ENCODE measurements around the gene AAMP.
"Not testable (repeated sequence)": the region's sequence is repeated elsewhere in the genome, so short reads cannot be mapped to it uniquely, and the experiment has no call there.

The AAMP gene, protein sequence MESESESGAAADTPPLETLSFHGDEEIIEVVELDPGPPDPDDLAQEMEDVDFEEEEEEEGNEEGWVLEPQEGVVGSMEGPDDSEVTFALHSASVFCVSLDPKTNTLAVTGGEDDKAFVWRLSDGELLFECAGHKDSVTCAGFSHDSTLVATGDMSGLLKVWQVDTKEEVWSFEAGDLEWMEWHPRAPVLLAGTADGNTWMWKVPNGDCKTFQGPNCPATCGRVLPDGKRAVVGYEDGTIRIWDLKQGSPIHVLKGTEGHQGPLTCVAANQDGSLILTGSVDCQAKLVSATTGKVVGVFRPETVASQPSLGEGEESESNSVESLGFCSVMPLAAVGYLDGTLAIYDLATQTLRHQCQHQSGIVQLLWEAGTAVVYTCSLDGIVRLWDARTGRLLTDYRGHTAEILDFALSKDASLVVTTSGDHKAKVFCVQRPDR

DNA sequence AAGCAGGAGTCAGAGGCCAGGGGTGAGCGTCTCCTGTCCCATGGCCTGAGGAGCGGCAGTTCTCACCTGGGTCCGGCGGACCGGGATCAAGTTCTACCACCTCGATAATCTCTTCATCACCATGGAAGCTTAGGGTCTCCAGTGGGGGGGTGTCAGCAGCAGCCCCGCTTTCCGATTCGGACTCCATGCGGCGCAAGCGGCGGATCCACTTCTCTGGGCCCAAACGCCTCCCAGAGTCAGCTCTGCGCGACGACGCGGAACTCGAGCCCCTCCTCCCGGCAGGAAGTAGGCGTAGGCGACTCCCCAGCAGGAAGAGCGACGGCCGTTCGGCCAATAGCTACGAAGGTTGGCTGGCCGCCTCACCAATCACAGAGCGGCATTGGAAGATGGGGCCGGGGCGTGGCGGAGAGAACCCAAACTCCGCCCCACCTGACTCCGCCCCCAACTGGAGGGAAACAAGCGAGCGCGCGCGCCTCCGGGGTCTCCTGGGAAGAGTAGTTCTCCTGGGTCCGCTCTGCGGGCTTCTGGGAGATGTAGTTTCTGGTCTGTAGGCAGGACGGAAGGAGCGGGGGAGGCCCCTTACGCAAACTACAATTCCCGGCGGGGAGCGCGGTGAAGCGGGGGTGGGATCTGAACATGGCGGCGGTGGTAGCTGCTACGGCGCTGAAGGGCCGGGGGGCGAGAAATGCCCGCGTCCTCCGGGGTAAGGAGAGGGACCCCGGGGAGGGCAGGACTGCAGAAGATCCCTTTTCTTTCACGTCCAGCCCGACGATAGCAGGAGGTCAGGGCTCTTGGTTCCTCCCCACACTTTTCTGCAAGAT is at the start of gene AAMP, which contains the start of gene PNKD:
TSS of gene AAMP (minus strand) at position 238 of the 821 bp plus-strand sequence. CDS start at position 187, 51 bp downstream.
TSS of gene PNKD (plus strand) at position 620 of the 821 bp plus-strand sequence. CDS start at position 637, 17 bp downstream.
- peak; percentile 99 for DNase-seq

DNA sequence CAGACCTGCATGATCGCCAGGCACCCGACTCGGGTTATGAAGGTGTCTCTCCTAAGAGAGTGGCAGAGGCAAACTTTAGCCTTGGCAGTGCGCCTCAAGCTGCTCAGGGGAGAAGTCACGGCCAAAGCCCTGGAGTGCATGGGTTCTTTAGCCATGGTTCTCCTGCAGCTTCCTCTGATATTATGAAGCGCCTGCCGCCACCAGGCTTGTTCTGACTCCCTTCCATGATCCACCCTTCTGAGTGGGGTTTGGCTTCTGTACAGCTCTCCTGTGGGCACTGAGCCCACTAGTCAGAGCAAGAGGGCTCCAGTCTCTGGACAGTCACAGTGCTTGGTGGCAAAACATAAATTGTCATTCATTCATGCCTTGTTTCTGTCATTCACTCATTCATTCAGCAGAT is 48.3 kb upstream of the AAMP start:
- DNase-seq, result no peak

DNA sequence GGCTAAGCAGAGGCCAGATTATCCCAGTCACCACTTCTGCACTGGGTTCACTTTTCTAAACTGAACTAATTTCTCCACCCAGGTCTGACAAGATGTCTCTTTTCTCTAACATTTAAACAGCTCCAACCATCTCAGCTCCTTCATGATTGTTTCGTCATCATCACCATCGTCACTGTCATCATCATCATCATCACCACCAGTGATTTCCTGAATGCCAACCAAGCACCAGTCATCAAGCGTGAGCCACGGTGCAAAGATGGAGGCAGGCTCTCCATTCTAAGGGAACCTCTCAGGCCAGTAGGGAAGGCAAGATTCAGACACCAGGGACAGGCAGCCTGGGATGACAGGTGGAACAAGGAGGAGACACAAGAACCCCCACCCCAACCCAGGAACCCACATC is 47.9 kb upstream of the AAMP start:
- no peak for DNase-seq

DNA sequence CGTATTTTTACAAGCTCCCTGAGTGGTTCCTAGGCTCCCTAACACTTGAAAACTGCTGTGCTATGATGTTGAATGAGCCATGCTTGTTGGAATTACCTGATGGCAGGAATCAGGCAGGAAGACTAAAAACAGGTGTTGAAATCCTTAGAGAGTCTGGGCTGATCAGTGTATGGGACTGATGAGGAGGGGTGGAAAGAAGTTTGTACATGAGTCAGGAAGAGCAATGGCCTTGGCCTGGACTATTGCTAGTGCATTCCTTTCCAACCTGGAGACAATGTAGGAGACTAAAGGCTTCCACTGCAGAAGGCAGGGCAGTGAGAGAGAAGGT is 47.3 kb upstream of the AAMP start:
- DNase-seq, result no peak

DNA sequence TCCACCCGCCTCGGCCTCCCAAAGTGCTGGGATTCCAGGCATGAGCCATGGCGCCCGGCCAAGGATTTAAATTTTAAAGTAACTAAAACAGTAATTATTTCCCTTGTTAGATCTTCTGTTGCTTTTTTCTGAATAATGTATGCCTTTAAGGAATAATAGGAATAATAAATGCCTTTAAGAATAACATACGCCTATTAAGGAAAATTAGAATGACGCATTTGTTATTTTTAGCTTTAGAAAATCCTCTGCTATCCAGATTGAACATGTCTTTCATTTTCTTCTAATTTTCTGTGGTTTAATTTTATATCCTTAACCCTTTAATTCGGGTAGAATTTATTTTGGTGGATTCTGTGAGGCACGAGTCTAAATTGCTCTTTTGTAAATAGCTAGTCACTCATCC is 45.5 kb upstream of the AAMP start:
- no peak for DNase-seq

DNA sequence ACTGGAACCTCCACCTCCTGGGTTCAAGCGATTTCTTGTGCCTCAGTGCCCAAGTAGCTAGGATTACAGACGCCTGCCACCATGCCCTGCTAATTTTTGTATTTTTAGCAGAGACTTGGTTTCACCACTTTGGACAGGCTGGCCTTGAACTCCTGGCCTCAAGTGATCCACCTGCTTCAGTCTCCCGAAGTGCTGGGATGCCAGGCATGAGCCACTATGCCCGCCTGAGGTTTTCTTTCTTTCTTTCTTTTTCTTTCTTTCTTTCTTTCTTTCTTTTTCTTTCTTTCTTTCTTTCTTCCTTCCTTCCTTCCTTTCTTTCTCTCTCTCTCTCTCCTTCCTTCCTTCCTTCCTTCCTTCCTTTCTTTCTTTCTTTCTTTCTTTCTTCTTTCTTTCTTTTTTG is 44.8 kb upstream of the AAMP start:
- DNase-seq, result not testable (repeated sequence)

DNA sequence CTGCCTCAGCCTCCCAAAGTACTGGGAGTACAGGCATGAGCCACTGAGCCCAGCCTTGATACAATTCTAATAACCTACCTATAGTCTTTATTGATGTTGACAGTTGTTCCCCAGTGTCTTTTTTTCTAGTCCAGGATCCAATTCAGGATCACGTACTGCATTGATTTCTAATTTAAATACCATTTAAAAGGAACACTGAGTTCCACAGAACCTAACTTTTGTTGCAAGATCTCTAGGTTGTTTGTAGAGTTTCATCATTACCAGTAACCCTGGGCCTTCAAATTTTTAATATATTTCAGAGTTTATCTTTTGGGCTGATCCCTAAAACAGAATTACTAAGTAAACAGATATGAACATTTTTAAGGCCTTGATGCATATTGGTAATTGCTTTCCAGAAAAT is 43.4 kb upstream of the AAMP start:
- DNase-seq, result no peak

DNA sequence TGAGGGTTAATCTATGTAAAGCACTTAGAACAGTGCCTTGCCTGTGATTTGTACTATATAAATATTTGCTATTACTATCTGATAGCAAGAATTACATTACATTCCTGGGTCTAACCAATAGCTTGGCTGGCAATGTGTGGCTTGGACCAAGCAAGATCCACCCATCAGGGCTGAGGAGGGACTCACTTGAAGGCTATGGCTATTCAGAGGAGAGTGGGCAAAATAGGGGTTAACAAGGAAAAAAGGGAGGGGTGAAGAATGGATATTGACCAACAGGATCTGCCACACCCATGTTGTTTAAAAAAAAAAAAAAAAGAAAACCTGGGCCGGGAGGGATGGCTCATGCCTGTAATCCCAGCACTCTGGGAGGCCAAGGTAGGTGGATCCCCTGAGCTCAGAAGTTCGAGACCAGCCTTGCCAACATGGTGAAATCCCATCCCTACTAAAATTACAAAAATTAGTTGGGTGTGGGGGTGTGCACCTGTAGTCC is 42.4 kb upstream of the AAMP start:
- DNase-seq, result no peak

DNA sequence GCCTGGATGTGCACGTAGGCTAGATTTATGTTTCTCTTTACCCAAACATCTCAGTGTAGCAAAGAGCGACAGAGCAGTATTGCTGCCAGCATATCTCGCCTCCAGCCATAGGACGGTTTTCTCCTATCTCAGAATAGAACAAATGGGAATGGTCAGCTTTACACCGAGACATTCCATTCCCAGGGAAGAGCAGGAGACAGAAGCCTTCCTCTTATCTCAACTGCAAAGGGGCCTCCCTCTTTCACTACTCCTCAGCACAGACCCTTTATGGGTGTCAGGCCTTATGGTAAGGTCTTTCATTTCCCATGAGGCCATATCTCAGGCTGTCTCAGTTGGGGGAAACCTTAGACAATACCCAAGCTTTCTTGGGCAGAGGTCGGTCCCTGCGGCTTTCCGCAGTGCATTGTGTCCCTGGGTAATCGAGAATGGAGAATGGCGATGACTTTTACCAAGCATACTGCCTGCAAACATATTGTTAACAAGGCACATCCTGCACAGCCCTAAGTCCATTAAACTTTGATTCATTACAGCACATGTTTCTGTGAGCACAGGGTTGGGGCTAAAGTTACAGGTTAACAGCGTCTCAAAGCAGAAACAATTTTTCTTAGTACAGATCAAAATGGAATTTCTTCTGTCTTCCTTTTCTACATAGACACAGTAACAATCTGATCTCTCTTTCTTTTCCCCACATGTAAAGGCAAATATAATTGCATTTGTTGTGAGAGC is 41.8 kb upstream of the AAMP start:
- not testable (repeated sequence) for DNase-seq

DNA sequence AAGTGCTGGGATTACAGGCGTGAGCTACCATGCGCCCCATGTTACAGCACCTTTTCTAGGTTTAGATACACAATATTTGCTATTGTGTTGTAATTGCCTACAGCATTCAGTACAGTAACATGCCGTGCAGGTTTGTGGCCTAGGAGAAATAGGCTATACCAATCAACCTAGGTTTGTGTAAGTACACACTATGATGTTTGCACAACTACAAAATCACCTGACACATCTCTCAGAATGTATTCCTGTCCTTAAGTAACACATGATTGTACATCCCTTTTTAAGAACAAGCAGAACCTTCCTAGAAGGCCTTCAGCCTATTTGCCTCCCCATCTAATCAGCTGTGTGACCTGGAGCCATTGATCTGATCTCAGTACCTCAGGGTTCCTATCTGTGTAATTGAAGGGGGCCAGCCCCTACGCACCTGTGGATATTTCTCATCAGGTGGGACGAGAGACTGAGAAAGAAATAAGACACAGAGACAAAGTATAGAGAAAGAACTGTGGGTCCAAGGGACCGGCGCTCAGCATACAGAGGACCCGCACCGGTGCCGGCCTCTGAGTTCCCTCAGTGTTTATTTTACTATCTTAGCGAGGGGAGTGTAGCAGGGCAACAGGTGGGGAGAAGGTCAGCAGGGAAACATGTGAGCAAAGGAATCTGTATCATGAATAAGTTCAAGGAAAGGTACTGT is 41.1 kb upstream of the AAMP start:
- DNase-seq, result no peak

DNA sequence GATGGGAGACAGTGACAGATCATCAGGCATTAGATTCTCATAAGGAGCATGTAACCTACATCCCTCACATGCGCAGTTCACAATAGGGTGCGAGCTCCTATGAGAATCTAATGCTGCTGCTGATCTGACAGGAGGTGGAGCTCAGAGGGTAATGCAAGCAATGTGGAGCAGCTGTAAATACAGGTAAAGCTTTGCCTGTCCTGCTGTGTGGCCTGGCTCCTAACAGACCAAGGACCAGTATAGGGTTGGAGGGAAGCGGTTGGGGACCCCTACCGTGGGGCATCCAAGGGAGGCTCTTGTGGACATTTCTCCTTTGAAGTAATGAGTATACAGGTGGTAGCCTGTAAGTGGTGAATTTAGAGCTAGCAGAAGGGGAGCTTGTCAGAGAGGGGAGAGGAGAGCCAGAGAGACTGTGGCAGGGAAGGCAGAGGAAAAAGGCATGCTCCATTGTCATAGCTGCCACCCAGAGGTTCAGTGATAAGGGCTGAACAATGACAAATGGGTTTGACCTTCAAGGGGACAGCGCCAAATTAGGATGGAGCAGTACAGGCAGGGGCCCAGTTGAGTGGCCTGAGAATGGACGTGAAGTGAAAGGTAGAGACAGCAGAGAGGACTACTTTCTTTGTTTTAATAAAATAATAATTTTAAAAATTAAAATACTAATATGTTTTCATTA is 37.6 kb upstream of the AAMP start:
- no peak for DNase-seq

DNA sequence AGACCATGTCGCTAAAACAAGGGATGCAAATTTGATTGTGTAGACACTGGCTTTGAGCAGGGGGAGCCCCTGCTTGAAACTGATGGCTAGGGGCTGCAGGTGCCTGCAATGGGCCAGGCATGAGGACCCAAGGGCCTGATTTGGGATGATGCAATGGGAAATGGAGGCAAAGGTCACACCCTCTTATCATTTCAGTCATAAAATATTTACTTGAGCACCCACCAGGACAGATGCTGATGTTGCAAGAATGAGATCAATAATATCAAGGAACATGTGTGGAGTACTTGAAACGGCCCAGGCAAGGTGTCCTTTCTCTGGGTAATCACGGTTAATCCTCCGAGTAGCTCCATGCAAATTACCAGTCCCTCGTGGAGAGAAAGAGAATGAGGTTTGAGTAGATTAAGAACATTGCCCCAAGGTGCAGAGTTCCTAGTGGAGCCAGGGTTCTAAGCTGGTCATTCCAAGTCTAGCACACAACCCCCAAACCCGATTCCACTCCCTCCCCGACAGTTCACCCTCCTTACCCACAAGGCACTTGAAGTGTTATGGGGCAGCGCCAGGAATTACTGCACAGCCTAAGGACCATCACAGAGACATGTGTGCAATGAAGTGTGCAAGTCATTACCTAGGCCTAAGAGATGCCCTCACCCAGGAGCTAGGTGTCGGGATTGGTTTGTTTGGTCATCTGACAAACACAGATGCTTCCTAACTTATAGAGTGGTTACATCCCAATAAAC is 36.4 kb upstream of the AAMP start:
- no peak for DNase-seq

DNA sequence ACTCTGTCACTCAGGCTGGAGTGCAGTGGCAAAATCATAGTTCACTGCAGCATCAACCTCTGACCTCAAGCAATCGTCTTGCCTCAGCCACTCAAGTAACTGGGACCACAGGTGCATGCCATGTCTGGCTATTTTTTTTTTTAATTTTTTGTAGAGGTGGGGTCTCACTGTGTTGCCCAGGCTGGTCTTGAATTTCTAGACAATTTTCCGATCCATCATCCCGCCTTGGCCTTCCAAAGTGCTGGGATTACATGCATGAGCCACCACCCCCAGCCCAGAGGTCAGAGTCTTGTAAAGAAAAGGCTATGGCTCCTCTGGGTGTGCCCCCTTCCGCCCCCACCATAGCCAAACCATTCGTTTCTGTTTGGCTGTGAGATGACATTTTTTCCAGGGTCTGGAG is 35.4 kb upstream of the AAMP start:
- no peak for DNase-seq

DNA sequence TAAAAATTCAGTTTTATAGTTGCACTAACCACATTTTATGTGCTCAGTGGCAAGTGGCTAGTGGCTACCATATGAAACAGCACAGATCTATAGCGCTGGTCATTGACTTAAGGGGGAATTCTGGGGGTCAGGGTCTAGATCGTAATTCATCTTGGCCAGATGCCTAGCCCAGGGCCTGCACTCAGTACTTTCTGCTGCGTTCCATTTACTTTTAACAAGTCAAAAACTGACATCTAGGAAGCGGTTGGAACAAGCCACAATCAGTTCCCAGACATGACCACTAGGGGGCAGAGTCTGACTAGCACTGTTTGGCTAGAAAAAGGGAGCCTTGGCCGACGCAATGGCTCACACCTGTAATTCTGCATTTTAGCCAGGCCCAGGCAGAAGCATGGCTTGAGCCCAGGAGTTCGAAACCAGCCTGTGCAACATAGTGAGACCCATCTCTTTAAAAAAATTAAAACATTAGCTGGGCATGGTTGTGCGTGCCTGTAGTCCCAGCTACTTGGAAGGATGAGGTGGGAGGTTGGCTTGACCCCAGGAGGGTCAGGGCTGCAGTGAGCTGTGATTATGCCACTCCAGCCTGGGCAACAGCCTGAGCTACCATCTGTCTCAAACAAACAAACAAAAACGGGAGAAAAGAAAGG is 31.4 kb upstream of the AAMP start:
- peak; percentile 87 for DNase-seq

DNA sequence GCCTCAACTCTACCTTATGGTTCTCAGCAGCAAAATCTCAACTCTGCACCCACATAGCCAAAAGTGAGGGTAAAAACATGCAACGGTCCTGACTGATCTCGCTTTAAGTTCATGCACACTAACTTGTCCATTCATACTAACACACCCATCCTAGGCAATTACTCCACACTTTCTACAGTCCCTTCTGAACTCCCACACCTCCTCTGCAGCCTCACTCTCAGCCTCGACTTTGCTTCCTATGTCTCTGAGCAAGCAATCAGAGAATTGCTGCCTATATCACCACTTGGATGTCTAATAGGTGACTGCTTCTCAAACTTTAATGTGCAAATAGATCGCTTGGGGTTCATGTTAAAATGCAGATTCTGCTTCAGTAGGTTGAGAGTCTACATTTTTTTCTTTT is 30.2 kb upstream of the AAMP start:
- no peak for DNase-seq

DNA sequence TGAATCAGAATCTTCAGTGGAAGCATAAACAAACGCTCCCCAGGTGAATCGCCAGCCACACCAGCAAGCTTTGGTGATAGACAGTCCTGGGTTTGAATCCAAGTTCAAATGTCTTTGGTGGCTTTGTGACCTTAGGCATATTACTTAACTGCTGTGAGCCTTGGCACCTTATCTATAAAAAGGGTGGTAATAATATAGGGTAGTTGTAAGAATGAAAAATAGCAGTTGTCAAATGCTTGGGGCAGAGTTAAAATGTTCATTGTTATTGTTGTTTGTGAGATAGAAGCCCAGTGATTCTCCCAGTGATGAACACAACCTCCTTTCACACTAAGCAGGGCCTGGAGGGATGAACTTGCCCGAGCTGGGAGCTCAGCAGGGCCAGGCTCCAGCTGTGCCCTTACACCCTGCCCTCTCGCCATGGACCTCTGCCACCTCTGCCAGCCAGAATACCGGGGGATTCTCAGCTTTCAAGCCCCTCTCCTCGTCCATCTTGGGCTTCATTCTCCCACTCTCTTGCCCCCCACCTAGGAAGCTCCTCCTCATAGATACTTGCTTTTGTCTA is 28.5 kb upstream of the AAMP start:
- DNase-seq, result no peak

DNA sequence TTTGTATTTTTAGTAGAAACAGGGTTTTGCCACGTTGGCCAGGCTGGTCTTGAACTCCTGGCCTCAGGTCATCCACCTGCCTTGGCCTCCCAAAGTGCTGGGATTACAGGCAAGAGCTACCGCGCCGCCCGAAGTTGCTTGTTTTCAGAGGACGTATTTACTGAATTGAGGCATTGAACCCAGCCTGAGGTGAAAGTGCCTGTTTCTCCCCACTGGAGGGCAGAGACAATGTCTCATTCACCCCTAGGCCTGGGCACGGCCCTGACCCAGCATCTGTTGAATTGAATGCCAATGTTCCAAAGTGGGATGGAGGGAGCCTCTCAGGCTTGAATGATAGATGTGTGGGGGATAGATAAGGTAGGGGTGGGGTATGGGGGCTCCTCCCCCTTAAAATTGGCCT is 26.9 kb upstream of the AAMP start:
- no peak for DNase-seq

DNA sequence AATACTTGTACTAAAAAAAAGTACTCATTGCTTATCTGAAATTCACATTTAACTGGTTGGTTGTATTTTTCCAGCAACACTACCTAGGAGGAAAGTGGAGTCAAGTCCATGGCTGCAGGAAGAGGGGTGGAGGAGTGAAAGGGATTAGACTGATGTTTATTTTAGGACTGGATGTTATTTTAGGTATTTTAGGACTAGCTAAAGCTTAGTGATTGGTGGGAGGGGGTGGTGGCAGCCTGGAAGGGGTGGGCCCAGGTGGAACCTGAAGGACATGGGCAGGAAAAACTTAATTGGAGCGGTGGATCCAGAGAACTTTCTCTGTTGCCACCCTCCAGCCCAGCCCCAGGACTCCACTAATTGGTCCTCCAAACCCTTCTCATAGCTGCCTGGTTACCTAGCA is 26.3 kb upstream of the AAMP start:
- no peak for DNase-seq

DNA sequence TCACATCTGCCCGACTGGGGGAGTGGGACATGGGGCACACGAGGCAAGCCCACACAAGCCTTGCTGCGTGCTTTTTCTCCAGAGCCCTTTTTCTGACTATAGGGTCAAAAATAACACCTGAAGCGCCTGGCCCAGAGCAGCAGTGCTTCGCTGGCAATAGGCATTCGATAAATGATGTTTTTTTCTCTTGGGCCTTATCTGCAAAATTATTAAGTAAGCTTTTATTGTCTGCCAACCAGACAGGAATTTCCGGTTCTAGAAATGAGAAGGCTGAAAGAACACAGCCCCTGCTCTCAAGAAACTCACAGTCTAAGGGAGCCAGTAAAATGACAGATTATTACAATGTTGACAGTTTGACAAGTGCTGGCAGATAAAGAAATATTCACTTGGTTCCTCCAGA is 25.1 kb upstream of the AAMP start:
- no peak for DNase-seq

DNA sequence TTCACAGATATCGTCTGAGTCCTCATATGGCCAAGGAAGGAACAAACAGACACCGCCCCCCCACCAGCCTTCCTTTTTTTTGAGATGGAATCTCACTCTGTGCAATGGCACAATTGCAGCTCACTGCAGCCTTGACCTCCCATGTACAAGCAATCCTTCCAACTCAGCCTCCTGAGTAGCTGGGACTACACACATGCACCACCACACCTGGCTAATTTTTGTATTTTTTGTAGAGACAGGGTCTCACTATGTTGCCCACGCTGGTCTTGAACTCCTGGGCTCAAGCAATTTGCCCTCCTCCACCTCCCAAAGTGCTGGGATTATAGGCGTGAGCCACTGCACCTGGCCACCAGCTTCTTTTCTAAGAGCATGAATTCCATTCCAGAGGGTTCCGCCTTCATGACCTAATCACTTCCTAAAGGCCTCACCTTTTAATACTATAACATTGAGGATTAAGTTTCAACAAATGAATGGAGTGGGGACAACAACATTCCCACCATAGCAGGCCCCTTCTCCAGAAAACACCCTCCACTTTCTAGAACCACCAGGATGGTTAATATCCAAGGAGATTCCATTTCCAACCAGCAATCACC is 24.6 kb upstream of the AAMP start:
- no peak for DNase-seq
